HG03095 (cell line): ENCODE data around the gene MFSD6.

Source experiments
- ATAC-seq: cut with Tn5 transposase; IDR thresholded peaks from one replicate; pipeline ENCODE4 v1.9.1; 2021; ENCODE audit warnings: moderate library complexity; ENCODE audit not compliant: unreplicated experiment

Gene MFSD6

GRCh38 chr2:190435031-190435670 lies 27.0 kb downstream of the MFSD6 start:
- no peak for ATAC-seq

GRCh38 chr2:190436557-190436956 lies 28.4 kb downstream of the MFSD6 start:
- no peak for ATAC-seq

- no peak for ATAC-seq
These were observed 32.0 kb downstream of the MFSD6 start for GRCh38 chr2:190440113-190440512.

- no peak for ATAC-seq
These were observed 33.4 kb downstream of the MFSD6 start for GRCh38 chr2:190441564-190441963.

GRCh38 chr2:190443055-190443454 lies 34.9 kb downstream of the MFSD6 start:
- no peak for ATAC-seq

GRCh38 chr2:190443778-190444481 lies 35.8 kb downstream of the MFSD6 start:
- ATAC-seq = no peak

GRCh38 chr2:190444976-190445375 lies 36.8 kb downstream of the MFSD6 start:
- ATAC-seq = no peak

GRCh38 chr2:190446193-190446592 lies 38.0 kb downstream of the MFSD6 start:
- no peak for ATAC-seq

GRCh38 chr2:190446750-190447516 lies 38.8 kb downstream of the MFSD6 start:
- no peak for ATAC-seq

GRCh38 chr2:190447766-190448165 lies 39.6 kb downstream of the MFSD6 start:
- no peak for ATAC-seq

GRCh38 chr2:190449925-190450324 lies 41.8 kb downstream of the MFSD6 start:
- ATAC-seq = no peak

- ATAC-seq = no peak
These were observed 42.2 kb downstream of the MFSD6 start for GRCh38 chr2:190450363-190450762.

GRCh38 chr2:190451561-190452176 lies 43.5 kb downstream of the MFSD6 start:
- ATAC-seq = no peak

- no peak for ATAC-seq
These were observed 44.3 kb downstream of the MFSD6 start for GRCh38 chr2:190452433-190452832.

- no peak for ATAC-seq
These were observed 46.6 kb downstream of the MFSD6 start for GRCh38 chr2:190454795-190455194.

- ATAC-seq = no peak
These were observed 47.4 kb downstream of the MFSD6 start for GRCh38 chr2:190455358-190456095.

- ATAC-seq = no peak
These were observed 48.7 kb downstream of the MFSD6 start for GRCh38 chr2:190456833-190457232.

GRCh38 chr2:190457256-190457655 lies 49.1 kb downstream of the MFSD6 start:
- no peak for ATAC-seq

- no peak for ATAC-seq
These were observed 50.4 kb downstream of the MFSD6 start for GRCh38 chr2:190458352-190459107.

- no peak for ATAC-seq
These were observed 51.7 kb downstream of the MFSD6 start for GRCh38 chr2:190459881-190460280.
